LNCaP clone FGC (cell line): ENCODE data around the gene USE1.

ENCODE experiments used
- DNase-seq: peaks from one replicate; pipeline ENCODE4 v3.0.0-alpha.2; 2011; ENCODE audit warnings: low read depth
- H3K4me3 ChIP-seq: 2 replicates; pipeline ENCODE4 v1.5.1; 2011; ENCODE audit warnings: mild to moderate bottlenecking, low read depth, low read length, control low read depth
- CTCF ChIP-seq: IDR thresholded peaks from 2 replicates; pipeline ENCODE4 v1.5.1; 2012; ENCODE audit warnings: mild to moderate bottlenecking; ENCODE audit not compliant: control insufficient read depth, insufficient read depth; ENCODE audit errors: extremely low read depth

Gene USE1

GRCh38 chr19:17226002-17226933, 11.1 kb downstream of the USE1 start, which contains the start of gene OCEL1:
TSS of gene OCEL1 (plus strand) at chr19:17226226. CDS start at chr19:17226248, 22 bp downstream.
- DNase-seq = peak; percentile 97
- TF ChIP-seq CTCF = no peak
- peak within 1 kb of the TSS; percentile 64 for H3K4me3 ChIP-seq

GRCh38 chr19:17227798-17228367, 12.7 kb downstream of the USE1 start:
- no peak for TF ChIP-seq CTCF
- H3K4me3 ChIP-seq = no peak overlapping the region
- no peak for DNase-seq

GRCh38 chr19:17229890-17230289, 14.7 kb downstream of the USE1 start:
- TF ChIP-seq CTCF = no peak
- DNase-seq = no peak
- H3K4me3 ChIP-seq = no peak overlapping the region

- no peak overlapping the region for H3K4me3 ChIP-seq
- DNase-seq = no peak
- TF ChIP-seq CTCF = no peak
Measured at GRCh38 chr19:17232258-17232657, 17.1 kb downstream of the USE1 start.

GRCh38 chr19:17234911-17235299, 19.7 kb downstream of the USE1 start:
- no peak for TF ChIP-seq CTCF
- no peak for DNase-seq
- peak overlapping the region; percentile 58 for H3K4me3 ChIP-seq

GRCh38 chr19:17235300-17235970, 20.3 kb downstream of the USE1 start:
- DNase-seq = no peak
- H3K4me3 ChIP-seq = peak overlapping the region; percentile 58
- TF ChIP-seq CTCF = peak; percentile 55
